ENCODE results near the gene PIAS1. TPM values are rescaled to one million over a fixed set of nuclear protein-coding genes. Genes with fewer than 3 reads are reported as not detected.
"Not testable (repeated sequence)": the region's sequence is repeated elsewhere in the genome, so short reads cannot be mapped to it uniquely, and the experiment has no call there.

Gene PIAS1
- total RNA-seq, 1 experiment from 2014 or later, result 3.6 TPM

- in situ Hi-C loops (cut with HindIII; ENCODE audit: low pct_unique_long_range_greater_than_20kb, low sequenced_read_pairs), result no loop called here
- DNase-seq (ENCODE audit: low read depth), result no peak
Measured at GRCh38 chr15:68204776-68205557, 150.9 kb downstream of the PIAS1 start, which contains the start of gene CALML4. TSS of gene CALML4 (minus strand) at chr15:68205332. CDS start at chr15:68205247, 85 bp downstream.

- in situ Hi-C loops (cut with HindIII; ENCODE audit: low pct_unique_long_range_greater_than_20kb, low sequenced_read_pairs), result no loop called here
- no peak for DNase-seq (ENCODE audit: low read depth)
Measured at GRCh38 chr15:68205558-68205944, 151.4 kb downstream of the PIAS1 start.

GRCh38 chr15:68205954-68206539, 151.9 kb downstream of the PIAS1 start:
- no peak for DNase-seq (ENCODE audit: low read depth)
- in situ Hi-C loops (cut with HindIII; ENCODE audit: low pct_unique_long_range_greater_than_20kb, low sequenced_read_pairs), result no loop called here

DNA sequence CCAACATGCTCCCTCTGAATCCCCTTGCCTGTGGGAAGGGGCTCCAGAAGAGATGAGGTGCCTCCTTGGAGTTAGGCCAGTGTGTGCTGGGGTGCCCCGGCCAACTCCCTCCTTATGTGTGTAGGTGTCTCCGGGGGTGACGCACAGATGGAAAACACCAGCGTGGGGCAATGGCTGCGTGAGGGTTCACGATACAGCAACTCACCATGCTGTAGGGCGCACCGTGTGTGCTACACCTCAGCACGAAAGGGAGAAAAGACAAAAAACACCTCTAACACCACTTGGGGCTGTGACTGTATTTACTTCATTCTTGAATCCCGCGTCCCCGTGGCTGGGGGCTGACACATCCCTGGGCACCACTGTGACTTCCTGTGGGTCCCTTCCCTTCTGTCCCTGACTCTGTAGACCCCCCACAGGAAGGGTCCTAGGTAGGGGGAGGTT, 152.6 kb downstream of the PIAS1 start:
- in situ Hi-C loops (cut with HindIII; ENCODE audit: low pct_unique_long_range_greater_than_20kb, low sequenced_read_pairs), result no loop called here
- no peak for DNase-seq (ENCODE audit: low read depth)

DNA sequence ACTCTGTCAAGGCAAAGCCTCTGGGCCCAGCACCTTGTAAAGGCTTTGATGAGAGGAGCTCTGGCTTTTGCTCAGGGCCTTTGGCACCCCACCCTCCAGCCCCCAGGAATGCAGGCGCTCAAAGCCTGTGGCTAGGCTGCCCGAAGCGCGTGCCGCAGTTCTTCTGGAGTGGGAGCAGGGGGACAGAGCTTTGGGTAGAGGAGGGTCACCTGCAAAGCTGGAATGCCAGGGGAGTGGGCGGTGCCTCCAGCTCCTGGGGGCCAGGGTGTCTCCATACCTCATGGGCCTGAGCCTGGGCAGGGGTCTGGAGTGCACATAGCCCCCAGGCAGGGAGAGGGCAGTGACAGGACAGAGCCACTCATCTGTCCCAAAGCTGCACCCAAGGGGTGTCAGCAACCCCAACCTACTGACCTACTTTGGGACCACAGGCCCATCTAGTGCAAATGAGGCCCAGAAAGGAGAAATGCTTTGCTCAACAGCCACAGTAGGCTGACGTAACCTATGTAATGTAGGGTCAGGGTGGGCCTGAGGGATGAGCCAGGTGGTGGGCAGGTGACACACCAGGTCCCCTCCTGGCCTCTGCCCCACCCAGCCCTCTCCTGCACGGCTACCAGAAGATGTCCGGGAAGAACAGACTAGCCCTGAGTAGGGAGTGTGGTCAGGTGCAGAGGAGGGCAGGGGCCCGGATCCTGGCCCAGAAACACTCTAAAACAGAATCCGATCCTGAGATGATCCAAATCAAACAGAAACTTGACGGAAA, 153.2 kb downstream of the PIAS1 start:
- in situ Hi-C loops (cut with HindIII; ENCODE audit: low pct_unique_long_range_greater_than_20kb, low sequenced_read_pairs), result no loop called here
- no peak for DNase-seq (ENCODE audit: low read depth)

GRCh38 chr15:68208136-68208535, 154.0 kb downstream of the PIAS1 start:
- DNase-seq (ENCODE audit: low read depth), result no peak
- in situ Hi-C loops (cut with HindIII; ENCODE audit: low pct_unique_long_range_greater_than_20kb, low sequenced_read_pairs), result no loop called here

DNA sequence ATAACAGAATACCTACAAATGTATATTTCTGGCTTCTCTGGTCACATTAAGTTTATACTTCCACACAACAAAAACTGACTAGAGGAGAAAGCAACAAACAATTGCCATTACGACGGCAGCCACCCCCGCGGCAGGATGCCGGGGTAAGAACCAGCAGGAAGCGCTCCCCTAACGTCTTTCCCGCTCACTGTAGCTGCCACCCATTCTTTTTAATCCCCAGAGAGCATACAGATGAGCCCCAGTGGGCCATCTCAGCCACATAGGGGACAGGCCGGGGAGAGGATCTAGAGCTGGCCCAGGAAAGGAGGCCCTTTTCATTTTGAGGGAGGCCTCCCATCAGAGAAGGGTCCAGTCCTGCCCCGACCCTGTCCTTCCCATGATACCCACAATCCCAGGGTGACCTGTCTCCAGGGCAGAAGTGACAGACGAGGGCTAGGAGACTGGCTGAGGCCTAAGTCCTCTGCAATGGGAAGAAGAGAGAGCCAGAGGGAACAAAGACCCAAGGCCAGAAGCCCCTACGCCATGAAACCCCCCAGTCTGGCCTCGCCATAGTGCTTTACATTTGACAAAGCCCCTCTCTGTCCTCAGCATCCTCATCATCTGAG, 154.6 kb downstream of the PIAS1 start:
- in situ Hi-C loops (cut with HindIII; ENCODE audit: low pct_unique_long_range_greater_than_20kb, low sequenced_read_pairs), result no loop called here

DNA sequence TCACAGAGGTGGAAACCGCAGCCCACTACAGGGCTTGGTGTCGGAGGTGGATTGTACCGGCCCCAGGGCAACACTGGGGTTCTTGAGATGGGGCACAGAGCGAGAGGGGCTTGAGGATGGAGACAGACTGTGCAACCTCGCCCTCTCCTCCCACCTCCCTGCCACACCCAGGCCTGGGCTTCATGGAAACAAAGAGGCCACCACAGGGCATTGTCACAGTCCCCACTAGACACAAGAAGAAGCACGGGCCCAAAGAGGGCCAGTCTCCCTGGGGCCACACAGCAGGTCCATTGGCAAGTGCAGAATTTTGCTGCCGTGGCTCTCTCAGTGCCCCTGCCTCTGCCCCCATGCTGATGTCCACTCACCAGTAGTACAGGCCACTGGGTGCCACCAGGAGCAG, 155.2 kb downstream of the PIAS1 start:
- in situ Hi-C loops (cut with HindIII; ENCODE audit: low pct_unique_long_range_greater_than_20kb, low sequenced_read_pairs), result no loop called here
- DNase-seq (ENCODE audit: low read depth), result no peak

More for the DNA sequence above, 154.6 kb downstream of the PIAS1 start:
- DNase-seq (ENCODE audit: low read depth), result no peak

- no peak for DNase-seq (ENCODE audit: low read depth)
- in situ Hi-C loops (cut with HindIII; ENCODE audit: low pct_unique_long_range_greater_than_20kb, low sequenced_read_pairs), result no loop called here
Measured at GRCh38 chr15:68209735-68210408, 155.8 kb downstream of the PIAS1 start.

DNA sequence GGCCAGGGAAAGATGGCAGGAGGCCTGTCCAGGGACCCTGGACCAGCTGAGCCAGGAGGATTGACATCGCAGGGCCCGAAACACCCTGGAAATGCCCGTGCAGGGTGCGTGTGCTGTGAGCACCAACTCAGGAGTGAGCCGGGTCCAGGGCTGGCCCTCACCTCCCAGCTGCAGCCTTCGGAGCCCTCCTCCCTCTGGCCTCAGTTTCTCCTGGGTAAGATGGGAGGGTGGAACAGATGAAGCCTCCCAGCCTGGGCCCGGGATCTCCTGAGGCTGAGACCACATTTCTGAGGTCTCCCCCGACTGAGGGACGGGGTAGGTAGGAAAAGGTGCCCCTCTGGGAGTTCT, 156.3 kb downstream of the PIAS1 start:
- in situ Hi-C loops (cut with HindIII; ENCODE audit: low pct_unique_long_range_greater_than_20kb, low sequenced_read_pairs), result no loop called here
- DNase-seq (ENCODE audit: low read depth), result no peak

DNA sequence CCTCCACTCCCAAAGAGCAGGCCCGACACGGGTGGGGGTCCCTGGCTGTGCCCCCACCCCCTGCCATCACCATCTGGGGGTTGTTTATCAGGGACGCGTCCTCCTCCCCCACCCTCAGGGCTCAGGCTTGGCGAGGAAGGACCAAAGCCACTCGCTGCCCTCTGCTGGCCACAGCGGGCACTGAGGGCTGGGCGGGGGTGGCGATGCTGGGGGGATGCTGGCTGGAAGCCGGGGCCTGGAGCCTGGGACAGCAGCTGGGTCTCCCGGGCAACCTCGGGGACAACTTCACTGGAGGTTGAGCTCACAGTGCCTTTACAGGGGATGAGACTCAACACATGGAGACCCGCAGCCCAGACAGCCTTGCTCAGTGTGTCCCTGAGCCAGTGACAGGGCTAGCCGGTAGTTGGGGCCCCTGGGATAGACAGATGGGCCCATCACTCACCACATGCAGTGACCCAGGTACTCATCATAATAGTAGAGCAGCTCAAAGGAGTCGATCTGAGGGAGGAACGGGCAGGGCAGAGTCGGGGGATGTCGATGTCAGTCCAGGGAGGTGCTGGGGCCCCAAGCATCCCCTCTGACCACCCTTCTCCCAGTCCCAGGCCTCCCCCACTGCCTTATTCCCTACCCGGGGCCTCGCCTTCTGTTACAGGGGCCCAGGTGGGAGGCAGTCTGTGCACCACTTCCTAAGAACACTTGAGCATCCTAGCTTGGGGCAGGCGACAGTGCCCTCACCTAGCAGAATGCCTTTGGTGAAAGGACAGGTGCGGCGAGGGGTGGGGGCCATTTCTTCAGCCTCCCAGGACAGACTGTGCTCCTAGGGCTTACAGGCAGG, 156.9 kb downstream of the PIAS1 start:
- DNase-seq (ENCODE audit: low read depth), result no peak
- in situ Hi-C loops (cut with HindIII; ENCODE audit: low pct_unique_long_range_greater_than_20kb, low sequenced_read_pairs), result no loop called here

DNA sequence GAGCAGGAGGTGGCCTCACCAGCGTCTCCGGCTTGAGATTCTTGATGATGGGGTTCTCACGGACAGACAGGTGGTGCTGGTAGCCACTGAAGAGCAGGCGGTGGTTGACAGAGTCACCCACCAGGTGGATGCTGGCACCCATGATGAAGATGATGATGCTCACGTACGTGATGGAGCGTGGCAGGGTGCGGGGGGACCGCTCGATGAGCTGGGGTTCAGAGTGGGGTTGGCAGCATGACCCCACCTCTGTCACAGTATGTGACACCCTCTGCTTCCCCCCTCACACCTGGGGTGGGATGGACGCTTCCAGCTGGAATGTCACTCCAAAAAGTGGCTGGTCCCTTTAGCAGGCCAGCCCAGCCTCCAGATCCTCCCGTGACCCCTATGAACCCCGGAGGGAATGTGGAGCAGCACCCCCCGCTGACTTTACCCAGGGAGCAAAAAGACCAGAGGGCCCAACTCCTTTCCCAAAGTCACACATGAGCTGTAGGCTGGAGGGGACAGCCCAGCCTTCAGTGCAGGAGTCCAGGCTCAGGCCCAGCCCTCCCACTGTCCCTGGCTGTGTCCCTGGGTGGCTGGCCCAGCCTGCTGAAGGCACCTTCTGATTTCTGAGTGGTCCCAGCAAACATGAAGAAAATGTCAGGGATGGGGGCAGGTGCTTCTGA, 157.7 kb downstream of the PIAS1 start:
- DNase-seq (ENCODE audit: low read depth), result no peak
- in situ Hi-C loops (cut with HindIII; ENCODE audit: low pct_unique_long_range_greater_than_20kb, low sequenced_read_pairs), result no loop called here

GRCh38 chr15:68213491-68213845, 159.4 kb downstream of the PIAS1 start:
- in situ Hi-C loops (cut with HindIII; ENCODE audit: low pct_unique_long_range_greater_than_20kb, low sequenced_read_pairs); DNase-seq (ENCODE audit: low read depth): not testable (repeated sequence)

- DNase-seq (ENCODE audit: low read depth), result no peak
- in situ Hi-C loops (cut with HindIII; ENCODE audit: low pct_unique_long_range_greater_than_20kb, low sequenced_read_pairs), result no loop called here
Measured at GRCh38 chr15:68213991-68214837, 160.1 kb downstream of the PIAS1 start.

GRCh38 chr15:68214838-68215254, 160.7 kb downstream of the PIAS1 start:
- DNase-seq (ENCODE audit: low read depth), result no peak
- in situ Hi-C loops (cut with HindIII; ENCODE audit: low pct_unique_long_range_greater_than_20kb, low sequenced_read_pairs), result no loop called here

GRCh38 chr15:68217341-68217740, 163.2 kb downstream of the PIAS1 start:
- in situ Hi-C loops (cut with HindIII; ENCODE audit: low pct_unique_long_range_greater_than_20kb, low sequenced_read_pairs), result no loop called here
- DNase-seq (ENCODE audit: low read depth), result no peak
